NCI-H345 (cell line): Measurements from ENCODE around the gene PAX3.

Experiments
- DNase-seq: peaks from one replicate; lab custom pipeline; 2025; lab: John Stamatoyannopoulos, UW

Gene PAX3

GRCh38 chr2:222298311-222299150 lies at the start of gene PAX3:
TSS of gene PAX3 (minus strand) at chr2:222298998. CDS start at chr2:222298615, 383 bp downstream.
- no peak for DNase-seq

- DNase-seq, result no peak
These were observed 42.5 kb upstream of the PAX3 start for GRCh38 chr2:222341331-222341730.

GRCh38 chr2:222338374-222338773 lies 39.6 kb upstream of the PAX3 start:
- DNase-seq, result no peak

- DNase-seq, result no peak
These were observed 38.1 kb upstream of the PAX3 start for GRCh38 chr2:222336931-222337330.

- no peak for DNase-seq
These were observed 37.6 kb upstream of the PAX3 start for GRCh38 chr2:222336442-222336841.

GRCh38 chr2:222334914-222335313 lies 36.1 kb upstream of the PAX3 start:
- no peak for DNase-seq

- no peak for DNase-seq
These were observed 34.6 kb upstream of the PAX3 start for GRCh38 chr2:222333397-222333796.

- DNase-seq, result no peak
These were observed 33.3 kb upstream of the PAX3 start for GRCh38 chr2:222332116-222332515.

GRCh38 chr2:222330910-222331309 lies 32.1 kb upstream of the PAX3 start:
- DNase-seq, result no peak

- DNase-seq, result no peak
These were observed 23.4 kb upstream of the PAX3 start for GRCh38 chr2:222322236-222322635.

GRCh38 chr2:222320436-222321395 lies 21.9 kb upstream of the PAX3 start:
- DNase-seq, result no peak

GRCh38 chr2:222319586-222320435 lies 21.0 kb upstream of the PAX3 start:
- peak; percentile 76 for DNase-seq

- peak; percentile 70 for DNase-seq
These were observed 20.2 kb upstream of the PAX3 start for GRCh38 chr2:222318712-222319585.

- DNase-seq, result peak; percentile 85
These were observed 19.4 kb upstream of the PAX3 start for GRCh38 chr2:222318026-222318711.

GRCh38 chr2:222315443-222316121 lies 16.8 kb upstream of the PAX3 start:
- no peak for DNase-seq

GRCh38 chr2:222313816-222314215 lies 15.0 kb upstream of the PAX3 start:
- no peak for DNase-seq

GRCh38 chr2:222311978-222312738 lies 13.4 kb upstream of the PAX3 start:
- no peak for DNase-seq

- no peak for DNase-seq
These were observed 12.7 kb upstream of the PAX3 start for GRCh38 chr2:222311319-222311977.
